Osteocyte (in vitro differentiated cells): ENCODE measurements around the gene FMNL2. TPM values are rescaled to one million over a fixed set of nuclear protein-coding genes. Genes with fewer than 3 reads are reported as not detected.

ENCODE experiments used
- DNase-seq: peaks from one replicate; pipeline ENCODE4 v3.0.0; 2021; ENCODE audit warnings: mixed read lengths; ENCODE audit not compliant: unreplicated experiment; ENCODE audit errors: extremely low spot score
- H3K27ac Mint-ChIP-seq: one replicate; pipeline ENCODE4 v1.8.0; 2021; ENCODE audit warnings: mild to moderate bottlenecking, mixed read lengths; ENCODE audit not compliant: unreplicated experiment
- H3K27me3 Mint-ChIP-seq: one replicate; pipeline ENCODE4 v1.8.0; 2021; ENCODE audit warnings: mixed read lengths; ENCODE audit not compliant: unreplicated experiment
- H3K36me3 Mint-ChIP-seq: one replicate; pipeline ENCODE4 v1.8.0; 2021; ENCODE audit warnings: mixed read lengths; ENCODE audit not compliant: unreplicated experiment
- H3K4me1 Mint-ChIP-seq: one replicate; pipeline ENCODE4 v1.8.0; 2021; ENCODE audit warnings: mixed read lengths; ENCODE audit not compliant: unreplicated experiment
- H3K4me3 Mint-ChIP-seq: one replicate; pipeline ENCODE4 v1.8.0; 2021; ENCODE audit warnings: mild to moderate bottlenecking, moderate library complexity, mixed read lengths; ENCODE audit not compliant: unreplicated experiment
- H3K9me3 Mint-ChIP-seq: one replicate; pipeline ENCODE4 v1.8.0; 2021; ENCODE audit warnings: mixed read lengths; ENCODE audit not compliant: unreplicated experiment
- CTCF ChIP-seq: fragments of 200-600 bp; sonication (generic); IDR thresholded peaks from 2 replicates; pipeline ENCODE4 v1.5.0; 2021; ENCODE audit warnings: antibody characterized with exemption, mild to moderate bottlenecking, moderate library complexity
- total RNA-seq: library from RNA; stranded (reverse); gene quantifications from 2 replicates; pipeline ENCODE4 v1.2.1, GENCODE V29; 2021

FMNL2 gene
- total RNA-seq, 1 donor from 2014 or later = 45.3 TPM

- no peak for TF ChIP-seq CTCF
- Mint-ChIP-seq H3K36me3 (no peaks in the 10 kb centered on the region), H3K4me3 (no peak overlapping the region), H3K27ac (no peak overlapping the region), H3K27me3 (no peaks in the 10 kb centered on the region), H3K9me3 (no peaks in the 10 kb centered on the region), H3K4me1 (peaks cover 43% of the 10 kb centered on the region)
- DNase-seq = no peak
Observed at GRCh38 chr2:152411154-152411553, 76.2 kb downstream of the FMNL2 start.

DNA sequence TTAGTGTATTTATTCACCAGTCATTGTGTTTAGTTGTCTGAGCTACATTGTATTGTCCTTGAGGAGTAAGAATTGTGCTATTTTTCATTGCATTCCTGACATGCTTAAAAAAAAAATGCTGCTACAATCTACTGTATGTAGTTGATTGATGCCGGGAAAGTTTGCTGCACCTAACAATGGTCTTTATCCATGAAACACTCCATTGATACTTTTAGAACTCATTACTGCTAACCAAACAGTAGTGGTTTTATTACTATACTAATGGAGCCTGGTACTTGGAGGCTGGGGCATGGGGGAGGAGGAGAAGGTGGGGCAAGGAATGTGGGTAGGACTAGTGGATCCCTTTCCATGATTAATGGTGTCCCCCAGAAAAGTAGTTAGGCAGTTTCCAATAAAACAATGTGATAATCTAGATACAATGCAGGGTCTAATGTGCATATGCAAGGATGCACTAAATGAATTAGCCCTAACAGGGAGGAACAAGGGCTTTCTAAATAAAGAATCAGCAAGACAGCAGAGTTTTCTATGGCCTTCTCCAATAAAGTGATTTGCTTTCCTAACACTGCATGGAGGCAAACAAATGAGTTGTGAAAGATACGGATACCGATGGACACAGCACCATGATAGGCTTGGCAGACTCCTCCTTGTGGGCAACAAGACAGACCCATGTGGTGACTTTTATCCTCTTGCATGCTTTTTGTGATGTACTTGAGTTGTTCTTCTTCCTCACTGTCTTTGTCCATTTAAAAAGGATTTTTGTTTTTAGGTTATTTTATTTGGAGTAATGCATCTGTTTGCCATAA, 78.5 kb downstream of the FMNL2 start:
- no peak for DNase-seq
- H3K4me1 Mint-ChIP-seq = peaks cover 22% of the 10 kb centered on the region
- no peak overlapping the region for H3K27ac Mint-ChIP-seq
- TF ChIP-seq CTCF = no peak
- H3K4me3 Mint-ChIP-seq = no peak overlapping the region
- H3K27me3 Mint-ChIP-seq = no peaks in the 10 kb centered on the region
- peaks cover 2% of the 10 kb centered on the region for H3K36me3 Mint-ChIP-seq
- H3K9me3 Mint-ChIP-seq = no peaks in the 10 kb centered on the region

- Mint-ChIP-seq H3K27ac (no peak overlapping the region), H3K4me3 (no peak overlapping the region), H3K9me3 (no peaks in the 10 kb centered on the region), H3K4me1 (peaks cover 30% of the 10 kb centered on the region), H3K27me3 (no peaks in the 10 kb centered on the region), H3K36me3 (peaks cover 4% of the 10 kb centered on the region)
- DNase-seq = no peak
- no peak for TF ChIP-seq CTCF
Observed at GRCh38 chr2:152415231-152415642, 80.3 kb downstream of the FMNL2 start.

- H3K4me1 Mint-ChIP-seq = peaks cover 33% of the 10 kb centered on the region
- H3K9me3 Mint-ChIP-seq = no peaks in the 10 kb centered on the region
- H3K4me3 Mint-ChIP-seq = no peak overlapping the region
- H3K27me3 Mint-ChIP-seq = no peaks in the 10 kb centered on the region
- H3K27ac Mint-ChIP-seq = no peak overlapping the region
- H3K36me3 Mint-ChIP-seq = peaks cover 4% of the 10 kb centered on the region
- TF ChIP-seq CTCF = no peak
- DNase-seq = no peak
Observed at GRCh38 chr2:152415796-152416195, 80.8 kb downstream of the FMNL2 start.

DNA sequence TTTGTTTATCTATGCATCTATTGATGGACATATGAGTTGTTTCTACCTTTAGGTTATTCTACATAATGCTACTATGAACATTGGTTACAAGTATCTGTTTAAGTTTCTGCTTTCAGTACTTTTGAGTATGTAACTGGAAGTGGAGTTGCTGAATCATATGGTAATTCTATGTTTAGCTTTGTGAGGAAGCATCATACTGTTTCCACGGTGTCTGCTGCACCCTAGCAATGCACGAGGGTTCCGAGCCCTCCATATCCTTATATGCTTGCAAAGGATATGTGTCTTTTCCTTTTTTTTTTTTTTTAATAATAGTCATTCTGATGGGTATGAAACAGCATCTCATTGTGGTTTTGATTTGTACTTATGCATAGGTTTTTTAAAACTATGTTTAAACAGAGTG, 83.7 kb downstream of the FMNL2 start:
- H3K27me3 Mint-ChIP-seq = no peaks in the 10 kb centered on the region
- no peaks in the 10 kb centered on the region for H3K9me3 Mint-ChIP-seq
- TF ChIP-seq CTCF = no peak
- peaks cover 35% of the 10 kb centered on the region for H3K4me1 Mint-ChIP-seq
- no peak for DNase-seq
- no peak overlapping the region for H3K4me3 Mint-ChIP-seq
- H3K36me3 Mint-ChIP-seq = peaks cover 4% of the 10 kb centered on the region
- no peak overlapping the region for H3K27ac Mint-ChIP-seq
